CD4-positive, alpha-beta T cell treated with Interleukin-17A for 4 hours (primary cell): ENCODE results near the gene TRERF1.

ENCODE experiments used
- DNase-seq: peaks from one replicate; pipeline ENCODE4 v3.0.0-alpha.2; 2020; ENCODE audit warnings: mixed read lengths

Gene TRERF1

DNA sequence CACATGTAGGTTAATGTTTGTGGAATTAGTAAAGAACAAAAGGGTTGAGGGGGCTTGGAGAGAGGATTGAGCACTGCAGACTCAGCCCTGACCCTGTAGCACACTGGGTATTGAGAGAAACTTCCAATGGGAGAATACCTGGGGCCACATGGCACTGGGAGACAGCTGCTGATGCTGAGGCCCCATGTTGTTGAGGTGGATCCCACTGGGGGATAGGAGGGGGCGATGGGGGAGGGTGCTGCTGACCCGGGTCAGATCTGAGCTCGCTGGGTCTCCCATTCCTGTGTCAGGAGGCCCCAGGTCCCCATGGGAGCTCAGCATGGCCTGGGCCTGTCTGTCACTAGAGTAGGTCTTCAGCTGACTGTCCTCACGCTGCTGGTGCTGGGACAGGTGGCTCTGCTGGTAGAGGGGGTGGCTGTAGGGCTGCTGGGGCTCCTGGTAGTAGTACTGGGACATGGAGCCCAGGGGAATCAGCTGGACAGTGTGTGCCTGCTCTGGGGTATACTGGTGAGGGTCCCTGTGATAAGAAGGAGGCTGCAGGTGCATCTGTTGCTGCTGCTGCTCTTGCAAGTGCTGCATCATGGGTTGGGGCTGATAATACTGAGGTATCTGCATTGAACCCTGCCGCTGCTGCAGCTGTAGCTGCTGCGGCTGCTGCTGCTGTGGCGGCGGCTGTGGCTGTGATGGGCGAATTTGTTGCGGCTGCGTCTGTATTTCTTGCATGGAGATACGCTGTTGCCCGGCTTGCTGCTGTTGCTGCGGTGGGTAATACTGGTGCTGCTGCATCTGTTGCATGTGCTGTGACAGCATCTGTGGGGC lies 183.5 kb downstream of the TRERF1 start:
- DNase-seq: no peak

DNA sequence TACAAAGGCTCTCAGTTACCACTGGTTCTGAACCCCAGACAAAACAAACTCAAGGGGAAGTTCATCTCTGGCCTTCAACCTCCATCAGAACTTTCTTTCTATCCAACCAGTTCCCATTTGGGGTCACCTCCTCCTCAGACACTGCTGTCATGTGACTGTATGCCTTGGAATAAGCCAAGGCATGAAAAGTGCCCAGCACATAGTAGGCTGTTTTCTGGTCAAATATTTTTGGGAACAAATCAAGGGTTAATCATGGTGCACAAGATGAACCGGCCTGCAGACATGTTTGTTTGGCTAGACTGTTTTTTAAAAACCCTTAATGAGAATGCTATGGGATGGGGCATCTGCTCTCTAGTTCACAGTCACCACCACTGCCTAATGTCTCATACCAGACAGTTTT lies 185.2 kb downstream of the TRERF1 start:
- DNase-seq: no peak

DNA sequence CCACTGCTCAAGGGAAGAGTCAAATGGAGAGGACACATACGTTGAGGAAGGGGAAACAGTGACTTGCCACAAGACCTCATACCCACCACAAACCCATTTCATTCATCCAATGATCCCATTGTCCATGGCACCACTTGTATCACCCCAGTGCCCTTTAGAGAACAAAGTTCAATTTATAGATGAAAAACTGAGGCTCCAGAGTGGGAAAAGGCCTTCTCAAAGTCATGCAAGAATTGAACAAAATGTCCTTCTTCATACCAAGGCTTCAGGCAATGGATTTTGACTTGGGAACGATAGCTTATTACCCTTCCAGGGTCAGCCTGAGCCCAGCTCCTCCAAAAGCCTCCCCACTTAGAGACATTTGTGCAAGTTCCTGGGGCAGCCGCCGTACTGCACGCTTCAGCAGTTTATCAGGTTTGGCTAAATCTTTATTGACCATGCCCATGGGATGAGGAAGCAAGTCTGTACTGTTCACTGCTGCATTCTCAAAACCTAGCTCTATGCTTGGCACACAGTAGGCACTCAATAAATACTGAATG lies 186.8 kb downstream of the TRERF1 start:
- DNase-seq: no peak

DNA sequence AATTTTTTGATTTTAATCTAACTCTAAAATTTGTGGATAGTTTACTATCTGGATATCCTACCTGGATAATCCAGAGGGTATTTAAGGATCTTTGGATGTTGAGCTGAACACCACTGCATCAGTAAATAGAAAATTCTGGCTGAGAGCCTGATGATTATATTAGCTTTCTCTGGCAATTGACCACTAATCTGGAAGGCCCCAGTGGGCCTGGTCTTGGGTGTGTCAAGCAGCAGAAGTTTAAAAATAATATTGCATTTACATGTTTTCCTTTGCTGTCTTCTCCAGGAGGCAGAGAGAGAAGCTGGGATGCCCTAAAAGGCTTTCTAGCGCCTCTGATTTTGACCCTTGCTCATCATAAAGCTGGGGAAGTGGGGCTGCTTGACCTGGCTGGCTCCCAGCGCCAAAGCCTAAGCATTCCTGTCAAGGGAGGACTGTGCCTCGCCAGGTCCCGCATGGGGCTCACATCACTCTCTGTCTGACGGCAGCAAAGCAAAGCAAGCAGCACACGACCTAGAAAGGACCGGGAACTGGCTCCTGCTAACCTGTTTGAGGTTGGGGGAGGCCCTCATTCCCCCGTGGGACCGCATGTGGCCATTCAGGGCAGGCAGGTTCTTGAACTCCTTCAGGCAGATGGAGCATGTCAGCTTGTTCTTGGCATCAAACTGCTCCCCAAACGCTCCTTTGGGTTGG lies 187.4 kb downstream of the TRERF1 start:
- DNase-seq: no peak

DNA sequence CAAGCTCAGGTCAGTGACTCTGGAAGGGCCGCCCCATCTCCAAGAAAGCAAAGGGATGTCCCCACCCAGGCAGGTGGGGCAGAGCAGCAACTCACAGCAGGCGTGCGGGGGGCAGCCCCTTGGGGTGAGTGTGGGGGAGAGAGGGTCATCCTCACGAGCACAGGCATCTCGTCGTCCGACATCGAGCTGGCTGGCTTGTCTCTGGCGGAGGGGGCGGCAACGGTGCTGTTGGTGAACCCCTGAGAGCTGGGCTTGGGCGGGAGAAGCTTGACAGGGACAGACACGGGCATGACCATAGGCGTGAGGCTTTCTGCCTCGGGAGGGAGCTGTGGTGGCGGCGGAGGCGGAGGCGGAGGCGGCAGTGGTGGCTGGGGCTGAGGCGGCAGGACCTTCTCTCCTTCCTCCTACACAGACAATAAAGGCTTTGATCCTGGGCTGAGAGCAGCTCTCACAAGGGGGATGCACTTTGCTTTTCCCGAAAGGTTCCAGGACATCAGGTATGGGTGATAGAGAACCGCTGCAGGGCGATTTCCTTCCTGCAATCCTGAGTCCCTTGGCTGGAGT lies 188.5 kb downstream of the TRERF1 start:
- DNase-seq: no peak

DNA sequence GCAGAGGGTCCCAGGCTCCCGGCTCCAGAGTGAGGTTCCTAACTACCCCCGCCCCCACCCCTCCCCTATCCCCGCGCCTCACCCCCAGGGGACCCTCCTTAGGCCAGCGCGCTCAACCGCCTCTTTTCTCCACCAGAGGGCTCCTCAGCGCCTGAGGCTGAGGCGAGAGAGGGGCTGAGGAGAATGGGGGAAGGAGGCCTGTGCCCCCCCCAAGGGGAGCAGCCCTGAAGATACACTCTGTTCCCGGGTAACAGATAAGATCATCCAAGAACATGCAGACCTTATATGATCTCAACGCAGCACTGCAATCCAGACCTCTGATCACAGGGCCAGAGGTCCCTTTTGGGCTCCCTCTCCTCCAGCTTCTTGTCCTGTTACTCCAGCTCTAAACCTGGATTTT lies 190.8 kb downstream of the TRERF1 start:
- peak; percentile 58 for DNase-seq

DNA sequence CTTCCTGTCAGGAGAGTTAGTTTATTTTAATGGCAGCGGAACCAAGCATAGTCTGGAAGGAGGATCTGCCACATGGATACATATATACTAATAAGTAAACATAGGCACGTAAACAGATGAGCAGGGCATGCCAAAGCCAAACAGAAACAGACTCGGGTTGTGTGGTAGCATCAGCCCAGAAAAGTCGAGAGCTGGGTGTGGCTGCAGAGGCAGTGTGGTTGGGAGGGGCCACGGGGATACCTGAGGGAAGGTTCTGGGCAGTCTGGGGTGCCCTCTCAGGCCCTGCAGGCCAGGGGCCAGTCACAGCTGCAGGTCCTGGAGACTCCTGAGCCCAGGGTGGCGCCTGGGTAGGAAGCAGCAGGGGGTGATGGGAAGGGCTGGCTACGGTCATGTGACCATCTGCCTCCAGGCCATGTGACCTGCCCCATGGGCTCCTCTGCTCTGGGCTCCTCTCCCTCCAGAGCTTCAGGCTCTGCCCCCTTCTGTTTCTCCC lies 191.3 kb downstream of the TRERF1 start:
- no peak for DNase-seq

DNA sequence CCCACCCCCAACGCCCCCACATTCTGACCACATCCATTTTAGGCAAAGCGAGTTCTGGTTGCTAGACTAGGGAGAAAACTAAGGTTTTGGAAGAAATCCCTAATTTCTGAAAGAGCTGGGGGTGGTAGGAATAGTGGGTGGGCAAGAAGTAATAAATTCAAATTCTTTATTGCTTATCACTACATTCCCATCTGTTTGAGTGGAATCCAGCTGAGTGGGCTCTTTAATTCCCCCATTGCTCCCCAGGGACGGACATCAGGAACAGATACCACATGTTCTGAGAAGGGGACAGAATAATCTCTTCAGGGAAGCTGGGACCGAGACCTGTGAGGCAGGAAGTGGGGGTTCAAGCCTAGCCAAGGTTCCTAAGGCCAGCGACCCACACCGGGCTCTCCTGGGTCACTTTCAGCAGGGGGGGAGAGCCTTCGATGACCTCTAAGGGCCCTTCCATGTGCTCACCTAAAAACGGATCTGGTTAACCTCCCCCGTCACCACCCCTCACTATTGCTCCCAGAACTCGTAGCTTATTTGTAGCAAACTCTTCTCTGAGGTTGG lies 191.8 kb downstream of the TRERF1 start:
- DNase-seq: no peak

DNA sequence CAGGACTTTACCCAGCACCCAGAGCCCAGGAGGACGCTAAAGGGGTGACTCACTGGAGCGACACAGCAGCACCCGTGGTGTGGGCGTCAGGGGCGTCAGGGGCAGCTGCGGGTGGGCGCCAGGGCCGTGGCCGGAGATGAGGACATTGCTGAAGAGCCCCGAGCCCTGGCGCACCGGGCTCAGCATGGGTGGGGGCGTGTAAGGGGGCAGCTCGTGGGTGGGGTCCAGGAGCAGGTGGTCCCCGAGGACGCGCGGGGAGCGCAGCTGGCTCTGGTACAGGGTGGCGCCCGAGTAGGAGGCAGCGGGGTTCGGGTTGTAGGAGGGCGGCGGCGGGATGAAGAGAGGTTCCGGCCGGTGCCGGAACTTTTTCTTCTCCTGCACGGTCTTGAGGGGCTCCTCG lies 192.4 kb downstream of the TRERF1 start:
- no peak for DNase-seq

DNA sequence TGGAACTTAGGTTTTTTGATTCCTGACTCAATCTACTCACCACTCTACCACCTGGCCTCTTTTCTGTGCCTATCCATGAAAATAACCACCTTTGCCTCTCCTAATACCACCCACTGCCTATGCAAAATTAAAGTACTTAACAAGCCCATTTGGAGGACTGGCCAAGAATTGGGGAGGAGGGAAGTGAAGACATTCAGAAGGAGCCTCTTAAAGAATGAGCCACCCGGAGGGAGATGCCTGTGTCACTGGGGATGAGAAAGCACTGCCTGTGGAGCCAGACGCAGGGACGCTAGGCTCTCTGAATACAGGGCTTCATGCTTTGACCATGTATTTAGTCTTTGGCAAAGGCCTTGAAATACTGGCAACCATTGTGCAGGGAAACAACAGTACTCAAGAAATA lies 194.1 kb downstream of the TRERF1 start:
- no peak for DNase-seq

DNA sequence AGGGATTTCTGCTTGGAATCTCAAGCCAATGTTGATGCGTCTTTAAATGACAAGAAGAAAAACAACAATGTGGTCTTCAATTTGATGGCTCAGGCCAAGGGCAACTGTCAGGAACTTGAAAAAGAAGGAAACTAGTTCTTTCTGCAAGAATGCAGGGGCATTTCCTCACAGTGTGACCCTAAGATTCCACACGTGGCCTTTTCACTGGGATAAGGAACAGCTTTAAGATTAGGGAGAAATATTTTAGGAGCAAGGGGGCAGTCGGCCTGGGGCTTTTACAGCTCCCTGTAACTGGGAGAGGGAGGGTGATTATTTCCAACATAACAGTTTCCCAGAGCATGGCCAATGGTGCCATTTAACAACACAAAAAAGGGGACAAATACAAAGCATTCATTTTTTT lies 194.7 kb downstream of the TRERF1 start:
- no peak for DNase-seq

DNA sequence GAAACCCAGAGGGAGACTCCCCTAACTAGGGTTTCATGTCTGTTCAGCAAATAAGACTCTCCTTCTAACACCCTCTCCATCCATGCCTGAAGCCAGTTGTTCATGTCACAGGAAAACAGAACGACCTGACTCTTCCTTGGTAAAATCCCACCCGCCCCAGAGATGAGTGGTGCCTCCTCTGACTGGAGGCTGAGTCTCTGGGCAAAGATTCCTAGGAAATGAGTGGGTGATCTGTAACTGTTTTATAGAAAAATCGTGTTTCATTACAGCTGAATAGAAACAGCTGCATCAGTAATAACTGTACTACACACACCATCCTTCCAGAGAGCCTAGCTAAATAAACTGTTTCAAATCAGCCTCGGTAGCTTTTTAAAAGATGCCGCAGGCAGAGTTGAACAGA lies 196.7 kb downstream of the TRERF1 start:
- no peak for DNase-seq

DNA sequence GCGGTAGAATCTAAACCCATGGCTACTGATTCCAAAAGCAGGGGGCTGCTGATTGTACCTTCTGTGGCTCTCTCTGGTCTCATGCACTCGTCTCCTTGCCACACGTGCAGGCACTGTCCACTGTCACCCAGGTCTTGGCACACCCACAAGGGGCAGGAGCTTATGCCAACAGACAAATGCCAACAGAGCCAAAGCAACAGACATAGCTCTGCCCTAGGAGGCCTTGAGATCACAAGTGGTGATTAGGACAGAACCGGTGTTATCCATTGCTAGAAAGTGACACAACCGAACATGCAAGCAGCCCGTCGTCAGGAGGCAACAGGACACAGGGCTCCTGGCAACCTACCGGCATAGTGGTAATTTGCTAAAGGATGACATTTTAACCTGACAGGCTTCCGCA lies 197.2 kb downstream of the TRERF1 start:
- no peak for DNase-seq

DNA sequence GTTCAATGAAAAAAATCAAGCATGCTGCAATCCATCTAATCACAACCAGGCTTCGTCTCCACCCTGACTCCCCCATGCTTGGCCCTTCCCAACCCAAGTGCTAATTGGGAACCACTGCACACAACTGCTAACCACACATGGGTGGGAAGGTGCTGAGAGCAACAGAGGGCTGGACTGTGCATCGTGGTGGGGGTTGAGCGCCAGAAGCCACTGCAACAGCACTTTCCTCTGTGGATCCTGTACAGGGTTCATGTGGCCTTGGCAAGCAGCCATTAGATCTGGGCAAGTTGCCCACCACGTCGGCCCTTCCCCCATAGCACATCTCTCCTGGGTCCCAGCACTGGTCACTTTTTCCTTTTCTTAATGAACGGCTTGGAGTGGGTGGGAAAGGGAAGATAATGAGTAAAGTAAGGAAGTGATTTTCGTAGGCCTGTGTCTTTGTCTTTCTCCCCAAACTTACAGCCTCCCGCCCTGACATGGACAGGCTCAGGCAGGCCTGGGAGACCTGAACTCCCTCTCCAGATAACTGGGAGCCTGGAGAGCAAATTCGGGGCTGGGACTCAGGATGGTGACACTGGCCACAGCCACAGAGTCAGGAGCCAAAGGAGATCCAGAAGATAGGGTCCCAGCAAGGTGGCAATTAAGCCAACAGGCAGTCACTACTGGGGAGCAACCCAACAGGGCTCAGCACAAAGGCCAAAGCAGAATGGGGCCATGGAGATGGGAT lies 199.7 kb downstream of the TRERF1 start:
- no peak for DNase-seq

DNA sequence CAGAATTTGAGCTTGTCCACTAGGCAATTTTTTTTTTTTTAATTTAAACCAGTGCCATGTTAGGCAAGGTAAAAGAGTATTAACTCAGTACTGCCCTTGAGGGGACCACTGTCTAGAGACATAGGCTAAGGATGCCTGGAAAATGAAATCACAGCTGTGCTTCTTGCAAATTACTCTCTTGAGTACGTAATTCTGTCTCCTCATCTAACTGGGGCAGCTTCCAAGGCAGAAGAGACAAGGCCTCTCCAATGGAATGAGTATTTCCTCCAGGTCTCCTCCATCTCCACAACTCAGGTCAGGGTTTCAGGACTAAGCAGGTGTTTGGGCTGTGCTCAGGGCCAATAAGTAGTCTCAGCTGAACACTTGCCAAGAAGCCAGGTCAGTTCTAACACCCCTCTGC lies 200.2 kb downstream of the TRERF1 start:
- no peak for DNase-seq

DNA sequence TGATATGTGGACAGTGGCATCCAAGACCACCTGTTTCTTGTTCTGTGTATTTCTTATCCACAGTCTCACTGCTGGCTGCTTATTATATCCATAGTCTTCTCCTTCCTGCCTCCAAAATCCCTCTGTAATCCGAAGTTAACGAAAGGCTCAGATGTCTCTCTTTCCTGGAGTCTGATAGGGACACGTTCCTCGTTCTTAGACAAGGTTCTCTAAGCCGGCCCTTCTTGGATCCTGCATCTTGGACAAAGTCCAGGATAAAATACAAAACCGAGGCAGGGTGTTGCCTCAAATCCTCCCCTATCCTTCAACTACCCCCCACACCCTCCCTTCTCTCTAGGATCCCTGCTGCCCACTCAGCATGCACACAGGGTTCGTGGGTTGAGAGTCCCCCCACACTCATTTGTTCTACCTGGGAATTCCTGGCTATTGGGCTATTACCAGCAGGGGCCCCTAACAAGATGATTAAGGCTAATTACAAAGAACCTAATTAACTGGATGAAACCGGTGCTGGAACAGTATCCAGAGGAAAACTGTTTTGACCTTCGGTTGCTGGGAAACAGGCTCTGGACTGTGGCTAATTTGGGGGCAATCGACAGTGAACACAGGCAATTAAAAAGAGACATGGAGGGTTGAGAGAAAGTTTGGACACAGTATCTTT lies 201.3 kb downstream of the TRERF1 start:
- DNase-seq: no peak

DNA sequence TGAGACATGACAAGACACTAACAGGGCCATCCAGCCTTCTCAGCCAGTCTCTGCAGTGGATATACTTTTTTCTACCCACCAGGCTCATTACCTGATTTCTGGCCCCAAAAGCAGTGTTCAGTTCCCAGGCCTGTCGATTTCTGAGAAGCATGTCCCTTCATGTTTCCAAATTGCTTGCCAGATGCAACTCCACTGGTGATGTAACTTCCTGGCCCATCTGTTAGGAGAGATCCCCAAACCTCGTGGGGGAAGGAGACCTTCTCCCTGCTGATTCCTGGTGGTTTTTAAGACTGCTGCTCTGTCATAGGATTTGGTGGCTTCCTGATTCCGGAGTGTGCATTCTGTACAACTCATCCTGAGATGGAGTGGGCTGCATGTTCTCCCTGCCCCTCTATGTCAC lies 202.4 kb downstream of the TRERF1 start:
- no peak for DNase-seq

DNA sequence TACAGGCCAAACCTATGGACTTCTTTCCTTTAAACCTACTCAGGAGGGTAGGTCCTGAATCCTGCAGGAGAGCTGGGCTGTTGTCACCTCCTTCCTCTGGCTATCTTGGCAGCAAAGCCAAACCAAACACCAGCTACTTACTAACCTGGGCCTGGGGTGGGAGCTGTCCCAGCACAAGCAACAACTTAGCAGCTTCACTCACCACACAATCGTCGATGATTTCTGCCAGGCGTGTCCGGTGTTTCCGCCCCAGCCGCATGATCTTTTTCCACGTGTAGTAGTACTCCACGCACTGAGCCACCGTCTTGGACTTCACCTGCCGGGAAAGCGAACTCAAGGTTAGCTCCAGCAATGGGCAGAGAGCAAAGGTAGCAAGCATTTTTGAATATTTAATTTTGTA lies 208.7 kb downstream of the TRERF1 start:
- DNase-seq: no peak

DNA sequence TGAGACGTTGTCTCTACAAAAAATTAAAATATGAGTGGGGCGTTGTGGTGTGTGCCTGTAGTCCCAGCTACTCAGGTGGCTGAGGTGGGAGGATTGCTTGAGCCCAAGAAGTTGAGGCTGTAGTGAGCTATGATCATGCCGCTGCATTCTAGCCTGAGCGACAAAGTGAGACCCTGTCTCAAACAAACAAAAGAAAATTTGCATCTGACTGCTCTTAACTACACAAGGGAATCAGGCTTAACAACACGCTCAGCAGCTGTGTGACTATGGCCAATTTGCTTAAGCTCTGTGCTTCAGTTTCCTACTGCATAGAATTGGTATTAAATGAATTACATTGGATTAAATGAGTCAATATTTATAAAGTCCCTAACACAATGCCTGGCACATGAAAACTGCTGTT lies 209.8 kb downstream of the TRERF1 start:
- no peak for DNase-seq

DNA sequence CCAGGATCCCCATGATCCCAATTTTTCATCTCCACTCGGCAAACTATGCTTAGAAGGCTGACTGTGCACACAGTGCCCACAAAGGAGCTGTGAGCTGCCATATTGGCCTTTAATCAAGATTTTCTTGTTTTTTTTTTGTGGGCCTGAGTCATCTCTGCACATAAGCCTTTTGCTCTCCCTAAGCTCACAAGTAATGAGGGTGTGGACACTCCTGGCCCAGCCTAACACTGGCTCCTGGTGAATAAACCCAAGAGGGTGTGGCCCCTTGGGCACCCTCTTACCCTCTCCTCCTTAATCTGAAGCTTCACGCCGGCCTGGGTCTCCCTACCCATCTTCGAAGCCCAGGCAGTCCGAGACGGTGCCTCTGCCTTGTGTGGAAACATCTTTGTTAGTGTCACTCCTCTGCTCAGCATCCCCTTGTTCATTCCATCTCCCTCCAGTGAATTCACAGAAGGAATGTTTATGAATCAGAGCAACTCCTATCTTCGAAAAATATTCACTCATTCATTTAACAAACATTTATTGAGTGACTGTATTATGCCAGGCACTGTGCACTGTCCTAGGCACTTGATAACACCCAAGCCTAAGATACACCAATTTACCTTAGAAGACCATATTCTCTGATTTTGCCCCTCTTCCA lies 211.9 kb downstream of the TRERF1 start:
- no peak for DNase-seq

DNA sequence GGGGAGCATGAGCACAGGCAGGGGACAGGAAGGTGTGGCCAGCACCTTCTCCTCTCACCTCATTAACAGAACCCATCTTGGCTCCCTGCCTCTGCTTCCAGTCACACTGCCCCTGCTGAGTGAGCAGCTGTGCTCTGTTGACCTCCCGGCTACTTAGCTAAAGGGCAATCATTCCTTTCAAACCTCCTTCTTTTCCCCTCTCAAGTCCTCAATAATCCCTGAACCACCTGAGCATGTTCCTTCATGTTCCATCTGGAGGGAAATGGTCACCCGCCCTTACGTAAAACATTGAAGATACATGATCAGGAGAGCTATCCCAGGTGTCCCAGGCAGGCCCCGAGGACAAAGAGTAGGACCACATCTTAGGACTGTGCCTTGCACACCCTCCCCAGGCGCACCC lies 212.4 kb downstream of the TRERF1 start:
- DNase-seq: no peak

DNA sequence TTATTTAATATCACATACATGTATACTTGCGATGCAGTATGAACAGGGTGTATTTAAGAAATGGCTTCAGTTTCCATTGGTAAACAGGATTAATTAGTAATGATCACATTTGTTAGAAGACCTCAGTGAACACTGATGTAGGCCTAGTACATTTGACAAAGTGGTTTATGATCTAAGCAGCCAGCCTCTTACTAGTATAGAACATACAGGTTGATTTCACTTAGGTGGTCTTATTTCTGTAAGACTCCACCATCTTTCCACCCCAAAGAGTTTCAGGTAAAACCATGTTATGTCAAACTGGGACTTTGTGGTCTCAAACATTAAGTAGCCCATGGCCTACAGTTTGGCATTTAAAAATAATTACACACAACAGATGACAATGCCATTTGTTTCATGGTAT lies 213.9 kb downstream of the TRERF1 start:
- DNase-seq: no peak
